B cell (primary cell): Measurements from ENCODE around the gene SLC1A2.

Experiments
- CTCF ChIP-seq: fragments of 200-600 bp; IDR thresholded peaks from one replicate; pipeline ENCODE4 v1.8.0; 2022; ENCODE audit warnings: antibody characterized with exemption, mild to moderate bottlenecking
- EZH2 ChIP-seq: IDR thresholded peaks from 2 replicates; pipeline ENCODE4 v1.6.1; 2012; ENCODE audit warnings: borderline replicate concordance, low read depth, mild to moderate bottlenecking, moderate library complexity, low read length; ENCODE audit not compliant: insufficient read depth, poor library complexity, severe bottlenecking

- TF ChIP-seq CTCF (peak; percentile 43), EZH2 (no peak)
These were observed 7.1 kb downstream of the SLC1A2 start for GRCh38 chr11:35412285-35412684.
